ENCODE data around the gene RSPRY1.

DNA sequence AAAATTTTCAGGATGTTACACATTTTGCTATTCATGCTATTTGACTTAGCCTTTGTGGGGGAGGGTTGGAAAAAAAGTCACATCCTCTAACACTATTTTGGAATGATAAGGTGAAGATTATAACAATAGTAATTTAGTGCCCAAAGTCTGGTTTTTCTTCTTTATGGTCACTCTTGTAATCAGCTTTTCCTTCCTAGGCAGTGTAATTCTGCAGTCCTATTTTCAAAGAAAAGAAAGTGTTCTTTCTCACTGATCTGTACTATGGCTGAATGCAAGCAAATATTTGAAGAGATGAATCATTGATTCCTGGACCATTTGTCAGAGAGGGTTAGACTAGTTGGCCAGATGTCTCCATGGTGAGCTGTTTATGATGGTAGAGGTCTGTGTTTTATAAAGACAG, 8.4 kb downstream of the RSPRY1 start:
- TF ChIP-seq POLR2A (IDR thresholded peaks at IDR 0.05; ENCODE audit: low read depth) (no peak), EP300 (IDR thresholded peaks at IDR 0.05) (no peak)
- TF ChIP-seq, protein P1, sequence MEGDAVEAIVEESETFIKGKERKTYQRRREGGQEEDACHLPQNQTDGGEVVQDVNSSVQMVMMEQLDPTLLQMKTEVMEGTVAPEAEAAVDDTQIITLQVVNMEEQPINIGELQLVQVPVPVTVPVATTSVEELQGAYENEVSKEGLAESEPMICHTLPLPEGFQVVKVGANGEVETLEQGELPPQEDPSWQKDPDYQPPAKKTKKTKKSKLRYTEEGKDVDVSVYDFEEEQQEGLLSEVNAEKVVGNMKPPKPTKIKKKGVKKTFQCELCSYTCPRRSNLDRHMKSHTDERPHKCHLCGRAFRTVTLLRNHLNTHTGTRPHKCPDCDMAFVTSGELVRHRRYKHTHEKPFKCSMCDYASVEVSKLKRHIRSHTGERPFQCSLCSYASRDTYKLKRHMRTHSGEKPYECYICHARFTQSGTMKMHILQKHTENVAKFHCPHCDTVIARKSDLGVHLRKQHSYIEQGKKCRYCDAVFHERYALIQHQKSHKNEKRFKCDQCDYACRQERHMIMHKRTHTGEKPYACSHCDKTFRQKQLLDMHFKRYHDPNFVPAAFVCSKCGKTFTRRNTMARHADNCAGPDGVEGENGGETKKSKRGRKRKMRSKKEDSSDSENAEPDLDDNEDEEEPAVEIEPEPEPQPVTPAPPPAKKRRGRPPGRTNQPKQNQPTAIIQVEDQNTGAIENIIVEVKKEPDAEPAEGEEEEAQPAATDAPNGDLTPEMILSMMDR (IDR thresholded peaks at IDR 0.05), result no peak

All from esophagus muscularis mucosa (tissue), 4 donors.